ENCODE measurements around the gene FAM131A. TPM values are rescaled to one million over a fixed set of nuclear protein-coding genes. Genes with fewer than 3 reads are reported as not detected.

The FAM131A gene
- total RNA-seq, 1 donor from 2014 or later, result 14.0 TPM

DNA sequence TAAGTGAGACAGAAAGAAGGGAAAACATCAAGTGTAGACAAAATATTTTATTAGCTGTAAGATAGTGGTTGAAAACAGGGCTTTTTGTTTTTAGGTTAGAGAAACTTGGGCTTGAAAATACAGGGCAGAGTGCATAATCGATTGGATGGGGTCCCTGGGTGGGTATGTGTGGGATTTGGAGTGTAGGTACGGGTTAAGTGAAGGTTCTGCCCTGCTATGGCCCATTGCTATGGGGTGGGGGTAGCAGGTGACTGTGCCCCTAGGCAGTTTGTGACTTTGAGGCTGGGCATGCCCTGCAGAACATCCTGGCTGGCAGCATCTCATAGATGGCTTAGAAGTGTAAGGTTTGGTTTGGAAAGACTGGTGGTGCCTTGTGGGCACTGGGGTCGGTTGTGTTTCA is 3.7 kb upstream of the FAM131A start:
- Histone ChIP-seq H3K4me3 (ENCODE audit: low read depth, low read length) (no peak overlapping the region), H3K27me3 (ENCODE audit: control insufficient read depth, insufficient read depth, low read length) (no peaks in the 10 kb centered on the region), H3K36me3 (ENCODE audit: control insufficient read depth, insufficient read depth, low read length) (peaks cover 11% of the 10 kb centered on the region)
- DNase-seq (ENCODE audit: low read depth), result no peak
- no peak for TF ChIP-seq CTCF (IDR thresholded peaks at IDR 0.05; ENCODE audit: insufficient read depth, low read length, poor library complexity, severe bottlenecking)

GRCh38 chr3:184334470-184335158 is 2.8 kb upstream of the FAM131A start:
- Histone ChIP-seq H3K36me3 (ENCODE audit: control insufficient read depth, insufficient read depth, low read length) (peaks cover 11% of the 10 kb centered on the region), H3K4me3 (ENCODE audit: low read depth, low read length) (no peak overlapping the region), H3K27me3 (ENCODE audit: control insufficient read depth, insufficient read depth, low read length) (no peaks in the 10 kb centered on the region)
- no peak for TF ChIP-seq CTCF (IDR thresholded peaks at IDR 0.05; ENCODE audit: insufficient read depth, low read length, poor library complexity, severe bottlenecking)
- peak; percentile 70 for DNase-seq (ENCODE audit: low read depth)

GRCh38 chr3:184335291-184335660 is 2.1 kb upstream of the FAM131A start:
- no peaks in the 10 kb centered on the region for H3K27me3 ChIP-seq (ENCODE audit: control insufficient read depth, insufficient read depth, low read length)
- DNase-seq (ENCODE audit: low read depth), result no peak
- no peak for TF ChIP-seq CTCF (IDR thresholded peaks at IDR 0.05; ENCODE audit: insufficient read depth, low read length, poor library complexity, severe bottlenecking)
- peaks cover 11% of the 10 kb centered on the region for H3K36me3 ChIP-seq (ENCODE audit: control insufficient read depth, insufficient read depth, low read length)
- no peak overlapping the region for H3K4me3 ChIP-seq (ENCODE audit: low read depth, low read length)

DNA sequence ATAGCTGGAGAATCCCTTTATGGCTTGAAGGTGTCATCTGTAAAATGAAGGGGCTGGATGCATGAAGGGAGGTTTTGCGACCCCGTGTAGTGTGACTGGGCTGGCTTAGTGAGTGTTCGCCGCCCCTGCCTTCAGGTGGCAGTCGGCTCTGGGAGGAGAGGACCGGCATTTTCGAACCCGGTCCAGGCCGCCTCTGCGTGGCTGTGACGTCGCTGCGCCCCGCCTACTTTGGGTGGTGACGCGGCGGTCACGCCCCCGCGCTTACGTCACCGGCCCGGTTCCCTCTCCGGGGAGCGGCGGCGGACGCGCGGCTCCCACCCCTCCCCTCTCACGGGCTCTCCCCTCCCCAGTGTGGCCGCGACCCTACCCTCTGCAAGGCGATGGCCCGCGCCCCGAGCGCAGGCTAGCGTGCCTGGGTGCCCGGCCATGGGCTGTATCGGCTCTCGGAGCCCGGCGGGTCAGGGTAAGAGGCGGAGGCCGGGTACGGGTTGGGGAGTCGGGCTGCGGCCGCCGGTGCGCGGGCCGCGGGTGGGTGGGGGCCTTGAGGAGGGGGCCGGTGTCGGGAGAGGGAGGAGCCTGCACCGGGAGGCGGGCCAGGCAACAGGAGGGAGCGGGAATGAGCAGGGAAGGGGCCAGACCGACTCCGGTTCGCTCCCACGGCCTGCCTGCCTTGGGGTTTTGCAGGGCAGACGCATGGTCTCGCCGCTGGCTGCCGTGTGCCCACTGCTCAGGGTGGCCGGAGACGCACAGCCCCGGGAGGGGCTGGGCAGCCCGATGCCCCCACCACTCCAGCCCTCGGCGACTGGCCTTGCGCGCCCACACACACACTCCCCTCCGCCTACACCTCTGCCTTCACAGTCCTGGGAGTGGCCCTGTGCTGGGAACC is 1.5 kb upstream of the FAM131A start:
- Histone ChIP-seq H3K27me3 (ENCODE audit: control insufficient read depth, insufficient read depth, low read length) (no peaks in the 10 kb centered on the region), H3K36me3 (ENCODE audit: control insufficient read depth, insufficient read depth, low read length) (peaks cover 11% of the 10 kb centered on the region), H3K4me3 (ENCODE audit: low read depth, low read length) (peak overlapping the region; percentile 61)
- TF ChIP-seq CTCF (IDR thresholded peaks at IDR 0.05; ENCODE audit: insufficient read depth, low read length, poor library complexity, severe bottlenecking), result no peak
- DNase-seq (ENCODE audit: low read depth), result no peak

GRCh38 chr3:184336547-184337398 is 627 bp upstream of the FAM131A start:
- DNase-seq (ENCODE audit: low read depth), result no peak
- H3K4me3 ChIP-seq (ENCODE audit: low read depth, low read length), result peak overlapping the region; percentile 61
- H3K36me3 ChIP-seq (ENCODE audit: control insufficient read depth, insufficient read depth, low read length), result peaks cover 11% of the 10 kb centered on the region
- no peak for TF ChIP-seq CTCF (IDR thresholded peaks at IDR 0.05; ENCODE audit: insufficient read depth, low read length, poor library complexity, severe bottlenecking)
- no peaks in the 10 kb centered on the region for H3K27me3 ChIP-seq (ENCODE audit: control insufficient read depth, insufficient read depth, low read length)

Measured in kidney epithelial cell (primary cell).